Astrocyte (in vitro differentiated cells and primary cell): ENCODE results near the gene ASPN. TPM values are rescaled to one million over a fixed set of nuclear protein-coding genes. Genes with fewer than 3 reads are reported as not detected.
"Not testable (repeated sequence)": the region's sequence is repeated elsewhere in the genome, so short reads cannot be mapped to it uniquely, and the experiment has no call there.

ENCODE experiments used
- DNase-seq: peaks from one replicate; pipeline ENCODE4 v3.0.0-alpha.2; 2010; ENCODE audit warnings: low read depth
- FAIRE-seq: peaks from 2 replicates; lab custom pipeline; 2011; peaks lifted over from hg19 to GRCh38; lab: Jason Lieb, UNC
- H2AFZ ChIP-seq: 2 replicates; pipeline ENCODE4 v1.6.0; 2012; ENCODE audit warnings: low read depth, low read length, inconsistent platforms
- H3K27ac ChIP-seq: 2 replicates; pipeline ENCODE4 v1.5.1; 2011; ENCODE audit warnings: low read depth, low read length, inconsistent platforms
- H3K27me3 ChIP-seq: 2 replicates; pipeline ENCODE4 v1.6.0; 2011; ENCODE audit warnings: low read length, inconsistent platforms; ENCODE audit not compliant: insufficient read depth
- H3K36me3 ChIP-seq: 2 replicates; pipeline ENCODE4 v1.5.1; 2011; ENCODE audit warnings: low read length, inconsistent platforms; ENCODE audit not compliant: insufficient read depth
- H3K4me1 ChIP-seq: 2 replicates; pipeline ENCODE4 v1.5.1; 2011; ENCODE audit warnings: low read length, inconsistent platforms; ENCODE audit not compliant: insufficient read depth
- H3K4me2 ChIP-seq: 2 replicates; pipeline ENCODE4 v1.6.0; 2012; ENCODE audit warnings: low read length, inconsistent platforms
- H3K4me3 ChIP-seq: 2 replicates; pipeline ENCODE4 v1.5.1; 2011; ENCODE audit warnings: low read depth, mild to moderate bottlenecking, low read length, inconsistent platforms; ENCODE audit not compliant: insufficient read depth
- H3K79me2 ChIP-seq: 2 replicates; pipeline ENCODE4 v1.6.0; 2012; ENCODE audit warnings: mild to moderate bottlenecking, low read length, inconsistent platforms; ENCODE audit not compliant: insufficient read depth
- H3K9ac ChIP-seq: 2 replicates; pipeline ENCODE4 v1.6.0; 2012; ENCODE audit warnings: mild to moderate bottlenecking, low read length, inconsistent platforms
- H3K9me3 ChIP-seq: 2 replicates; pipeline ENCODE4 v1.5.1; 2012; ENCODE audit warnings: low read depth, mild to moderate bottlenecking, low read length, inconsistent platforms; ENCODE audit not compliant: insufficient read depth
- H4K20me1 ChIP-seq: 2 replicates; pipeline ENCODE4 v1.6.0; 2012; ENCODE audit warnings: low read length, inconsistent platforms; ENCODE audit not compliant: insufficient read depth
- H3K27ac Mint-ChIP-seq: one replicate; pipeline ENCODE4 v1.8.0; 2021; ENCODE audit warnings: mild to moderate bottlenecking, mixed read lengths; ENCODE audit not compliant: unreplicated experiment
- H3K27me3 Mint-ChIP-seq: one replicate; pipeline ENCODE4 v1.8.0; 2021; ENCODE audit warnings: low read depth, mixed read lengths; ENCODE audit not compliant: unreplicated experiment
- H3K36me3 Mint-ChIP-seq: one replicate; pipeline ENCODE4 v1.8.0; 2021; ENCODE audit warnings: low read depth, mixed read lengths; ENCODE audit not compliant: unreplicated experiment
- H3K4me1 Mint-ChIP-seq: one replicate; pipeline ENCODE4 v1.8.0; 2021; ENCODE audit warnings: low read depth, mixed read lengths; ENCODE audit not compliant: unreplicated experiment
- H3K4me3 Mint-ChIP-seq: one replicate; pipeline ENCODE4 v1.8.0; 2021; ENCODE audit warnings: mild to moderate bottlenecking, moderate library complexity, mixed read lengths; ENCODE audit not compliant: unreplicated experiment
- H3K9me3 Mint-ChIP-seq: one replicate; pipeline ENCODE4 v1.8.0; 2021; ENCODE audit warnings: mild to moderate bottlenecking, mixed read lengths; ENCODE audit not compliant: unreplicated experiment
- CTCF ChIP-seq: IDR thresholded peaks from 2 replicates; pipeline ENCODE4 v1.5.1; 2011; ENCODE audit warnings: low read depth, mild to moderate bottlenecking, inconsistent platforms, low read length, moderate library complexity; ENCODE audit not compliant: insufficient read depth
- EZH2 ChIP-seq: IDR thresholded peaks from 2 replicates; pipeline ENCODE4 v1.6.1; 2012; ENCODE audit warnings: mild to moderate bottlenecking, low read length, inconsistent platforms; ENCODE audit not compliant: insufficient read depth
- total RNA-seq: library from RNA; stranded (reverse); gene quantifications from 2 replicates; pipeline ENCODE4 v1.2.1, GENCODE V29; 2021

The ASPN gene
- total RNA-seq, 1 donor from 2014 or later: not detected

GRCh38 chr9:92422611-92423338 is 59.5 kb downstream of the ASPN start:
- Histone ChIP-seq H3K9ac (no peak overlapping the region), H3K9me3 (no peaks in the 10 kb centered on the region), H3K4me2 (no peak overlapping the region), H4K20me1 (no peaks in the 10 kb centered on the region), H3K4me3 (no peak overlapping the region), H3K27me3 (no peaks in the 10 kb centered on the region), H3K4me1 (no peaks in the 10 kb centered on the region), H3K79me2 (no peaks in the 10 kb centered on the region), H2AFZ (no peak overlapping the region), H3K36me3 (no peaks in the 10 kb centered on the region), H3K27ac (no peak overlapping the region)
- peaks cover 2% of the 10 kb centered on the region for H3K9me3 Mint-ChIP-seq
- TF ChIP-seq EZH2: no peak
- no peak for TF ChIP-seq CTCF
- H3K27me3 Mint-ChIP-seq: no peaks in the 10 kb centered on the region
- H3K4me1 Mint-ChIP-seq: peaks cover 2% of the 10 kb centered on the region
- DNase-seq: no peak
- FAIRE-seq: no peak
- H3K4me3 Mint-ChIP-seq: no peak overlapping the region
- H3K27ac Mint-ChIP-seq: no peak overlapping the region
- no peaks in the 10 kb centered on the region for H3K36me3 Mint-ChIP-seq

- H3K4me3 ChIP-seq: no peak overlapping the region
- no peaks in the 10 kb centered on the region for H3K9me3 ChIP-seq
- peaks cover 3% of the 10 kb centered on the region for H3K4me1 Mint-ChIP-seq
- no peak overlapping the region for H3K27ac Mint-ChIP-seq
- H3K79me2 ChIP-seq: no peaks in the 10 kb centered on the region
- H3K9me3 Mint-ChIP-seq: no peaks in the 10 kb centered on the region
- no peaks in the 10 kb centered on the region for H4K20me1 ChIP-seq
- DNase-seq: peak; percentile 29
- H3K4me2 ChIP-seq: no peak overlapping the region
- H3K36me3 ChIP-seq: no peaks in the 10 kb centered on the region
- TF ChIP-seq EZH2: no peak
- no peak for TF ChIP-seq CTCF
- no peaks in the 10 kb centered on the region for H3K36me3 Mint-ChIP-seq
- H3K4me3 Mint-ChIP-seq: no peak overlapping the region
- FAIRE-seq: no peak
- H3K4me1 ChIP-seq: peaks cover 4% of the 10 kb centered on the region
- H3K27me3 ChIP-seq: no peaks in the 10 kb centered on the region
- no peaks in the 10 kb centered on the region for H3K27me3 Mint-ChIP-seq
- no peak overlapping the region for H3K9ac ChIP-seq
- no peak overlapping the region for H2AFZ ChIP-seq
- H3K27ac ChIP-seq: no peak overlapping the region
These were observed 67.7 kb downstream of the ASPN start for GRCh38 chr9:92414566-92414965.

GRCh38 chr9:92411157-92411556 is 71.1 kb downstream of the ASPN start:
- DNase-seq, H3K4me1 Mint-ChIP-seq, H3K4me3 ChIP-seq, H3K4me2 ChIP-seq, H3K9ac ChIP-seq, H3K27me3 ChIP-seq, H3K27ac ChIP-seq, H3K36me3 Mint-ChIP-seq, H3K4me1 ChIP-seq, H3K79me2 ChIP-seq, H2AFZ ChIP-seq, H3K27ac Mint-ChIP-seq, H3K9me3 ChIP-seq, H4K20me1 ChIP-seq, H3K36me3 ChIP-seq, FAIRE-seq, H3K9me3 Mint-ChIP-seq, H3K4me3 Mint-ChIP-seq, H3K27me3 Mint-ChIP-seq: not testable (repeated sequence)
